ENCODE data around the gene CDH13.

- TF ChIP-seq CTCF (IDR thresholded peaks at IDR 0.05) (no peak), POLR2A (IDR thresholded peaks at IDR 0.05) (no peak)
Observed at GRCh38 chr16:82862057-82862456, 235.3 kb downstream of the CDH13 start.

All from thyroid gland (tissue), 4 donors.